Liver (tissue), 3 donors: ENCODE results near the gene DOCK10.

Experiments used
- ATF3 ChIP-seq: IDR thresholded peaks from 2 replicates; pipeline ENCODE4 v1.6.1; 2016; ENCODE audit warnings: antibody characterized with exemption
- CTCF ChIP-seq: fragments of 150-350 bp; IDR thresholded peaks from 2 replicates; pipeline ENCODE4 v1.5.1; 2017; ENCODE audit warnings: improper control_type of control experiment, low read depth, low read length; ENCODE audit not compliant: missing input control
- FOXA2 ChIP-seq: IDR thresholded peaks from 2 replicates; pipeline ENCODE4 v1.6.1; 2016; ENCODE audit warnings: antibody characterized with exemption
- GABPA ChIP-seq, 2 donors: IDR thresholded peaks in 1 of 2; conservative IDR thresholded peaks in 1 of 2; 2 replicates each; pipeline ENCODE4 v1.6.1; 2016; ENCODE audit warnings: antibody characterized with exemption in 2 of 2, mild to moderate bottlenecking in 1 of 2, moderate library complexity in 1 of 2
- JUND ChIP-seq, 2 donors: IDR thresholded peaks; 2 replicates each; pipeline ENCODE4 v1.6.1; 2016; ENCODE audit warnings: antibody characterized with exemption in 2 of 2
- MAX ChIP-seq: IDR thresholded peaks from 2 replicates; pipeline ENCODE4 v1.6.1; 2016; ENCODE audit warnings: antibody characterized with exemption
- REST ChIP-seq: IDR thresholded peaks from 2 replicates; pipeline ENCODE4 v1.6.1; 2016; ENCODE audit warnings: antibody characterized with exemption, mild to moderate bottlenecking
- RXRA ChIP-seq, 2 donors: IDR thresholded peaks; 2 replicates each; pipeline ENCODE4 v1.6.1; 2017 to 2018; ENCODE audit warnings: antibody characterized with exemption in 2 of 2, mild to moderate bottlenecking in 1 of 2
- TAF1 ChIP-seq: conservative IDR thresholded peaks from 2 replicates; pipeline ENCODE4 v1.6.1; 2016; ENCODE audit warnings: antibody characterized with exemption, mild to moderate bottlenecking
- YY1 ChIP-seq: IDR thresholded peaks from 2 replicates; pipeline ENCODE4 v1.6.1; 2016; ENCODE audit warnings: antibody characterized with exemption, mild to moderate bottlenecking
- ZBTB33 ChIP-seq: IDR thresholded peaks from 2 replicates; pipeline ENCODE4 v1.6.1; 2016; ENCODE audit warnings: antibody characterized with exemption
- donor health status: healthy.
- donor health status: healthy.

GRCh38 chr2:224816816-224817215 lies 225.5 kb downstream of the DOCK10 start:
- TF ChIP-seq CTCF = no peak
- TF ChIP-seq GABPA (IDR thresholded peaks at IDR 0.05 in 1 of 2, conservative IDR thresholded peaks at IDR 0.05 in 1 of 2) = no peak
- no peak for TF ChIP-seq TAF1
- no peak for TF ChIP-seq JUND (IDR thresholded peaks at IDR 0.05)
- TF ChIP-seq ATF3 = no peak
- TF ChIP-seq FOXA2 = no peak
- TF ChIP-seq RXRA (IDR thresholded peaks at IDR 0.05) = no peak
- no peak for TF ChIP-seq YY1
- no peak for TF ChIP-seq REST
- TF ChIP-seq MAX = no peak
- TF ChIP-seq ZBTB33 = no peak
